Fibroblast of lung (primary cell): ENCODE results near the gene ZNF317. TPM values are rescaled to one million over a fixed set of nuclear protein-coding genes. Genes with fewer than 3 reads are reported as not detected.

Experiments
- DNase-seq, 2 donors: peaks; one replicate each; pipeline versions ENCODE4 v3.0.0 to v3.0.0-alpha.2; 2010; ENCODE audit warnings: low read depth in 2 of 2
- H2AFZ ChIP-seq: 2 replicates; pipeline ENCODE4 v1.5.1; 2012; ENCODE audit warnings: low read length, control low read depth, inconsistent platforms
- H3K27ac ChIP-seq: 2 replicates; pipeline ENCODE4 v1.5.1; 2011; ENCODE audit warnings: low read length, control low read depth; ENCODE audit not compliant: insufficient read depth
- H3K27me3 ChIP-seq: 2 replicates; pipeline ENCODE4 v1.5.1; 2011; ENCODE audit warnings: mild to moderate bottlenecking, low read length; ENCODE audit not compliant: control insufficient read depth, insufficient read depth
- H3K36me3 ChIP-seq: 2 replicates; pipeline ENCODE4 v1.5.1; 2011; ENCODE audit warnings: low read length; ENCODE audit not compliant: control insufficient read depth, insufficient read depth
- H3K4me1 ChIP-seq: 2 replicates; pipeline ENCODE4 v1.5.1; 2011; ENCODE audit warnings: low read length; ENCODE audit not compliant: control insufficient read depth, insufficient read depth; ENCODE audit errors: extremely low read depth
- H3K4me2 ChIP-seq: 2 replicates; pipeline ENCODE4 v1.5.1; 2011; ENCODE audit warnings: low read length, control low read depth; ENCODE audit not compliant: insufficient read depth; ENCODE audit errors: extremely low read depth
- H3K4me3 ChIP-seq, 4 experiments: fragments of 200-600 bp in 1 of 4; sonication (generic) in 1 of 4; replicated peaks in 1 of 4; 2 replicates each; pipeline ENCODE4 v1.5.1; 2011 to 2016; ENCODE audit warnings: low read length in 4 of 4, low read depth in 3 of 4, mild to moderate bottlenecking in 3 of 4, control low read depth in 2 of 4, inconsistent platforms in 1 of 4, mixed read lengths in 1 of 4; ENCODE audit not compliant: insufficient read depth in 1 of 4; ENCODE audit errors: control extremely low read depth in 1 of 4
- H3K79me2 ChIP-seq: 2 replicates; pipeline ENCODE4 v1.5.1; 2012; ENCODE audit warnings: mild to moderate bottlenecking, low read length, inconsistent platforms; ENCODE audit not compliant: control insufficient read depth, insufficient read depth
- H3K9ac ChIP-seq: 2 replicates; pipeline ENCODE4 v1.5.1; 2011; ENCODE audit warnings: mild to moderate bottlenecking, low read length, control low read depth; ENCODE audit not compliant: insufficient read depth
- H3K9me3 ChIP-seq: 2 replicates; pipeline ENCODE4 v1.5.1; 2012; ENCODE audit warnings: low read depth, low read length; ENCODE audit not compliant: control insufficient read depth, insufficient read depth
- H4K20me1 ChIP-seq: 2 replicates; pipeline ENCODE4 v1.5.1; 2011; ENCODE audit warnings: low read length; ENCODE audit not compliant: control insufficient read depth, insufficient read depth; ENCODE audit errors: extremely low read depth
- CTCF ChIP-seq, 2 donors: IDR thresholded peaks in 1 of 2; conservative IDR thresholded peaks in 1 of 2; 1 replicate in 1 of 2; 2 replicates in 1 of 2; pipeline ENCODE4 v1.5.1; 2011 to 2012; ENCODE audit warnings: low read length in 2 of 2, control low read depth in 1 of 2, inconsistent platforms in 1 of 2, low read depth in 1 of 2, mild to moderate bottlenecking in 1 of 2
- EZH2 ChIP-seq: IDR thresholded peaks from 2 replicates; pipeline ENCODE4 v1.5.1; 2012; ENCODE audit warnings: low read length, control low read depth, mild to moderate bottlenecking; ENCODE audit errors: missing control alignments
- polyA plus RNA-seq, 2 donors: library from polyadenylated mRNA; depleted of rRNA in 1 of 2; stranded (reverse) in 1 of 2; unstranded in 1 of 2; fragments of >200 nt; gene quantifications; 2 replicates each; pipeline ENCODE4 v1.2.1, GENCODE V29; 2011 to 2012; ENCODE audit warnings: missing spikeins in 1 of 2
- total RNA-seq: library from RNA; depleted of rRNA; stranded (reverse); fragments of >200 nt; gene quantifications from 2 replicates; pipeline ENCODE4 v1.2.1, GENCODE V29; 2014

The ZNF317 gene
- total and polyA plus RNA-seq, 2 donors (not counting 1 experiment from before 2014, with no cell fraction given) = 12.8 to 17.7 TPM

- H3K79me2 ChIP-seq = no peaks in the 10 kb centered on the region
- DNase-seq = no peak
- no peak within 1 kb of the TSS for H3K4me2 ChIP-seq
- no peak within 1 kb of the TSS for H3K27ac ChIP-seq
- no peak for TF ChIP-seq CTCF (conservative IDR thresholded peaks at IDR 0.05 in 1 of 2, IDR thresholded peaks at IDR 0.05 in 1 of 2; ENCODE audit: low read depth in 1 of 2, low read length in 2 of 2)
- no peak for TF ChIP-seq EZH2
- H2AFZ ChIP-seq = no peak within 1 kb of the TSS
- no peak within 1 kb of the TSS for H3K4me3 ChIP-seq
- H3K36me3 ChIP-seq = no peaks in the 10 kb centered on the region
- no peaks in the 10 kb centered on the region for H3K9me3 ChIP-seq
- H3K27me3 ChIP-seq = no peaks in the 10 kb centered on the region
- no peaks in the 10 kb centered on the region for H3K4me1 ChIP-seq
- H4K20me1 ChIP-seq = no peaks in the 10 kb centered on the region
- H3K9ac ChIP-seq = no peak within 1 kb of the TSS
These were observed 38.7 kb downstream of the ZNF317 start, which contains the start of gene OR7D2 for GRCh38 chr19:9178901-9179300. OR7D2 (plus strand) TSS chr19:9178979; CDS start chr19:9185782, 6,803 bp downstream.

- H3K79me2 ChIP-seq = no peaks in the 10 kb centered on the region
- no peak overlapping the region for H3K9ac ChIP-seq
- no peak overlapping the region for H3K4me2 ChIP-seq
- no peak overlapping the region for H3K27ac ChIP-seq
- H2AFZ ChIP-seq = no peak overlapping the region
- DNase-seq = no peak
- no peak overlapping the region for H3K4me3 ChIP-seq
- H3K4me1 ChIP-seq = no peaks in the 10 kb centered on the region
- no peaks in the 10 kb centered on the region for H3K27me3 ChIP-seq
- H3K9me3 ChIP-seq = no peaks in the 10 kb centered on the region
- H4K20me1 ChIP-seq = no peaks in the 10 kb centered on the region
- no peak for TF ChIP-seq CTCF (conservative IDR thresholded peaks at IDR 0.05 in 1 of 2, IDR thresholded peaks at IDR 0.05 in 1 of 2; ENCODE audit: low read depth in 1 of 2, low read length in 2 of 2)
- TF ChIP-seq EZH2 = no peak
- H3K36me3 ChIP-seq = no peaks in the 10 kb centered on the region
These were observed 42.8 kb downstream of the ZNF317 start for GRCh38 chr19:9183000-9183399.

GRCh38 chr19:9187191-9187590 lies 47.0 kb downstream of the ZNF317 start:
- Histone ChIP-seq H3K27me3 (no peaks in the 10 kb centered on the region), H4K20me1 (no peaks in the 10 kb centered on the region), H3K27ac (no peak overlapping the region), H3K9ac (no peak overlapping the region), H3K4me2 (no peak overlapping the region), H3K9me3 (no peaks in the 10 kb centered on the region), H2AFZ (no peak overlapping the region), H3K79me2 (no peaks in the 10 kb centered on the region), H3K4me1 (no peaks in the 10 kb centered on the region), H3K4me3 (no peak overlapping the region), H3K36me3 (no peaks in the 10 kb centered on the region)
- no peak for DNase-seq
- TF ChIP-seq CTCF (conservative IDR thresholded peaks at IDR 0.05 in 1 of 2, IDR thresholded peaks at IDR 0.05 in 1 of 2; ENCODE audit: low read depth in 1 of 2, low read length in 2 of 2) (no peak), EZH2 (no peak)
